HG03354 (cell line): ENCODE measurements around the gene PKDCC.
"Not testable (repeated sequence)": the region's sequence is repeated elsewhere in the genome, so short reads cannot be mapped to it uniquely, and the experiment has no call there.

Experiments used
- ATAC-seq: cut with Tn5 transposase; IDR thresholded peaks from one replicate; pipeline ENCODE4 v1.9.1; 2021; ENCODE audit warnings: mild to moderate bottlenecking; ENCODE audit not compliant: unreplicated experiment, poor library complexity, severe bottlenecking

PKDCC gene

GRCh38 chr2:42082016-42082415 is 34.2 kb downstream of the PKDCC start:
- ATAC-seq = no peak

GRCh38 chr2:42084231-42084671 is 36.4 kb downstream of the PKDCC start:
- ATAC-seq = no peak

DNA sequence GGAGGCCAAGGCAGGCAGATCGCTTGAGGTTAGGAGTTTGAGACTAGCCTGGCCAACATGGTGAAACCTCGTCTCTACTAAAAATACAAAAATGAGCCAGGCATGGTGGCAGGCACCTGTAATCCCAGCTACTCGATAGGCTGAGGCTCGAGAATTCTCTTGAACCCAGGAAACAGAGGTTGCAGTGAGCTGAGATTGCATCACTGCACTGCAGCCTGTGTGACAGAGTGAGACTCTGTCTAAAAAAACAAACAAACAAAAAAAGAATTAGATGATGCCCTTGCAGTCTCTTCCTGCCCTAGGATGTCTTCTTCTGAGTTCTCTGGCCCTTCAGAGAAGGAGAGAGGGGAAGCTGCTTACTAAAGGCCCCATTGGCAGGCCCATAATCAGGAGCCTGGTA is 37.2 kb downstream of the PKDCC start:
- ATAC-seq = not testable (repeated sequence)

GRCh38 chr2:42085706-42086487 is 38.1 kb downstream of the PKDCC start:
- no peak for ATAC-seq

DNA sequence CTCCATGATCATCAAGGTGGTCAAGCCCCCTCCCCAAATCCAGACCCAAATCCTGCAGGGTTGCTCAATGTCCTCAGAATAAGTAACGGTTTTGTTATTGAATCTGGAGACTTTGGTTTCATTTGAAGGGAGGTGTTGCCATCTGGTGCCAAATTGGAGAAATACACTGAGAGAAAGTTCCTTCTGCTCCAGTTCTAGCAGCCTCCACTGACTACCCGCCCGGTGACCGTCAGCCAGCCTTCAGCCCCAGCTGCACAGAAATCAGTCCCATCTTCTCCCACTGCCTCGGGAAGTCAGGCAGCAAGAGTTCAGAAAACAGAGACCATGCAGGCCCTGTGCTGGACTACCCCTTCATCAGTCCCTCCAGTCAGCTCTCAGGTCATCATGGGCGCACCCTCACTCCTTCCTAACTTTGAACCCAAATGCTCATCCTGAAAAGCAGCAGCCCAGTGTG is 38.7 kb downstream of the PKDCC start:
- ATAC-seq = peak; percentile 58

- ATAC-seq = no peak
Measured at GRCh38 chr2:42087137-42087856, 39.5 kb downstream of the PKDCC start.

GRCh38 chr2:42087857-42088195 is 40.0 kb downstream of the PKDCC start:
- no peak for ATAC-seq

- peak; percentile 91 for ATAC-seq
Measured at GRCh38 chr2:42089340-42089925, 41.6 kb downstream of the PKDCC start.

- no peak for ATAC-seq
Measured at GRCh38 chr2:42090216-42090615, 42.4 kb downstream of the PKDCC start.

DNA sequence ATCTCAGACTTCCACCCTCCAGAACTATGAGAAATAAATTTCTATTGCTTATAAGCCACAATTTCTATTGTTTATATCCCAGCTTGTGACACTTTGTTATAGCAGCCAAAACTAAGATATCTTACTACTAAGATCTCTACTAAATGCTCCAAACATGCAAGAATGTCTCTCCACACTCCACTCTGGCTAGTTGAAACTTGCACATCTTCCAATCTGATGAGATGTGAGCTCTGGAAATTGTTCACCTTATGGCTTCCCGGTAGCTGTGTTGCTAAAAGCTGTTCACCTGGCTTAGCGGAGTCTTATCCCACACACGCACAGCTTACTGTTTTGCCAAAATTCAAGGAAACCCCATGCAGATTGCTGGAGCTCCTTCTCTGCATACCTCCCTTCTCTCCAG is 43.9 kb downstream of the PKDCC start:
- ATAC-seq = no peak

GRCh38 chr2:42092084-42092996 is 44.5 kb downstream of the PKDCC start:
- ATAC-seq = no peak

GRCh38 chr2:42094114-42094513 is 46.3 kb downstream of the PKDCC start:
- no peak for ATAC-seq

DNA sequence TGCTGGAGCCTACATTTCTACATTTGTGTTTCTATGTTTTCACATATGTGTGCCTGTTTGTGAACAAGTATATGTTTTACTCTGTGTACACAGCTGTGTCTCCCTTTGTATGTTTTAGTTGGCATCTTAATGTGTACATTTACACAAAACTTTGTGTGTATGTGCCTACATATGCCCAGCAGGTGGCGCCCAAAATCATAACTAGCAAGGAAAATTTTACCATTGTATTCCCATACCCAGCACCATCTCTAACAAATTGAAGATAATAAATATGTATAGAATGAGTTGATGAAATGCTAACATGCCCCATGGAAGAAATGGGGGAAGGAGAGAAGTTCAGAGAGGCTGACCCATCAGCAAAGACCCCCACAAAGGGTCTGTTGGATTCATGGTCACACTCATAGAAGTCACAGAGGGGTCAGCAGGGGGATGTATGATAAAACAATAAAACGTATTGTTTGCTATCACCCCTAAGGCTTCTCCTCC is 48.1 kb downstream of the PKDCC start:
- peak; percentile 35 for ATAC-seq

DNA sequence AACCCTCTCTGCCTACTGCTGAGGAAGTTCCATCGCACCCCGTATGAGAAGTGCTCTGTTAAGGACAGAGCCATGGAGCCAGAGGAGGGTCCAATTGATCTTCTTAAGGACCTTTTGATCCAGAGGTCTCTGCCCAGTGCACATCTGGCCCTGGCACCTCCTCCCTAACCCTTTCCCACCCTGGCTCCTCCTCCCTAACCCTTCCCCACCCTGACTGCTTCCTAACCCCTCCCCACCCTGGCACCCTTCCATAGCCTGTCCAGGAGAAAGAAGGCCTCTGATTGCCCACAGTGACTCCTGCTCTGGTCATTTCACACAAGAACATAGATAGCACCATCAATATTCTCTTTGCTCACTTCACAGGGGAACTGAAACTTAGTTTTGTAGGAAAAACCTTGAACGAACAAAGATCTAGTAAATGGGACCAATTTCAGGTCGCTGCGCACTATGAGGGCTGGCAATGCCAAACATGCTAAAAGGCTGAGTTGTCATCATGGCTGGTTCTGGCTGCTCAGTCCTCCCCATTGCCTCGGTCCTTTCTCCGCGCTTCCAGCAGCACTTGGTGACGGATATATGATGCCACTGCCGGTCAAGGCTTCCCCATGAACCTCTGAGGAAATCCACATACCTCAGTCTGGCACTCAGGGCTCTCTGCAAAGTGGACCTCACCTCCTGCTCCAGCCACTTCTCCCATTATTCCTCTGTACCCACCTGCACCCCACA is 49.2 kb downstream of the PKDCC start:
- ATAC-seq = peak; percentile 42

DNA sequence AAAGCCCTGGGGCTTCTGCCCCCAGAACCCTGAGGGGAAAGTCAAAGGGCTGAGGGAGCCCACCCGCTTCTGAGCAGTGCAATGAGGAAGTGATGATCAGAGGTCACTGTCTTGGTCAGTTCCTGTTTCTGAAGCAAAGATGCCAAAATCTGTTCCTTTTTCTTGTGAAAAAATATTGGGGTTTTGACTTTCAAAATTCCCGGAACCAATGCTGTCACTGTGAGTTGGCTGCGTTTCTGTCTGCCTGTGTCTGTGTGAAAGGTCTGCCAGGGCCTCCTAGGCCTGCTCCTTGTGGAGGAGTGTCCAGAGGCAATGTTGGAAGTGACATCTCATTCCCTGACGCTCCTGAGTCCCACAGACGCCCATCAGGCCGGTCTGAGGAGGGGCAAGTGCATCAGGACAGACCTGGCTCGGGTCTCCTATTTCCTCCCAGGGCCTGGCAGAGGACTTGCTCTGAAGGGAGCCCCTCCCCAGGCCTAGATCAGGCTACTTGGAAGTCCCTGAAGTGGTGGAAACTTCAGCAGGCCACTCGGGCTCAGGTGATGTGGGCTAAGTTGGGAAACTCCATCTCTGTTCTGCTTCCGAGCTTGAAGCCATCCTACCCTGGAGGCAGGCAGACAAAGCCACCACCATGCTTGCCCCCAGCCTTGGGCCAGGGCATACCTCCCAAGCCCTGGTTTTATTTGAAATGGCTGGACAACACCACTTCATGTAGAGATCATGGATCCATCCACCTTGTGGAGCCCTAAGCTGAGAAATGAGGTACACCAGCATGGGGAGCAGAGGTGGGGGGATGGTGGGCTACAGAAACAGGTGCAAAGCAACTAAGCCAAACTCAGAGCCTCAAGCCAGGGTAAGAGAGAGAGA is 51.0 kb downstream of the PKDCC start:
- ATAC-seq = no peak

DNA sequence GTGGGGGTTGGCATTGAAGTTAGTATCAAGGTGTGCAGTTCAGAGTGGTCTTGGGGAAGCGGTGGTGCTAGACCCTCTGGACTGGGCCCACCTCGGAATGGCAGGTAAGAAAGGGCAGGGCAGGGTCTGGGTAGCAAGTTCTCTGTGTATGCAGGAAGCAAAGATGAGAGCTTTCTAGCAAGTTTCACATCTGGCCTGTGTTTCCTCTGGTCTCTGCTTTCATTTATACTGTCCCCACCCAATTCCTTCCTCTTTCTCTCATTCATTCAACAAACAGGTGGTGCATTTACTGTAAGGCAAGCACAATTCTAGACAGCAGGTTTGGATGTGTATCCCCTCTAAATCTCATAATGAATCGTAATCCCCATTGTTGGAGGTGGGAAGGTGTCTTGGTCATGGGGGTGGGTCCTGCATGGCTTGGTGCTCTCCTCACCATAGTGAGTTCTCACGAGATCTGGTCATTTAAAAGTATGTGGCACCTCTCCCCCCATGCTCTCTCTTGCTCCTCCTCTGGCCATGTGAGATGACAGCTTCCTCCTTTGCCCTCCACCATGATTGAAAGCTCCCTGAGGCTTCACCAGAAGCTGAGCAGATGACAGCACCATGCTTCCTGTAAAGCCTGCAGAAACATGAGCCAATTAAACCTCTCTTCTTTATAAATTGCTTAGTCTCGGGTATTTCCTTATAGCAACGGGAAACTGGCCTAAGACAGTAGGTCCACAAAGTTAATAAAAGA is 51.8 kb downstream of the PKDCC start:
- ATAC-seq = no peak

GRCh38 chr2:42100683-42101205 is 52.9 kb downstream of the PKDCC start:
- no peak for ATAC-seq
